Naive thymus-derived CD4-positive, alpha-beta T cell (primary cell): Measurements from ENCODE around the gene LTV1. TPM values are rescaled to one million over a fixed set of nuclear protein-coding genes. Genes with fewer than 3 reads are reported as not detected.
A peak's percentile ranks its signal among the peaks of the same experiment; 100 is the strongest.
"Not testable (repeated sequence)": the region's sequence is repeated elsewhere in the genome, so short reads cannot be mapped to it uniquely, and the experiment has no call there.

Experiments used
- ATAC-seq: fragments of 150-1000 bp; cut with Tn5 transposase; 2 replicates; pipeline ENCODE4 v1.10.0; 2021; ENCODE audit warnings: mild to moderate bottlenecking, moderate library complexity
- CTCF ChIA-PET: fragments of 350-600 bp; sonication (Branson Sonifier 250); formaldehyde crosslinking; loops from one replicate; lab custom pipeline; 2021; ENCODE audit warnings: antibody characterized with exemption; lab: Charles Lee
- POLR2A ChIA-PET: fragments of 350-600 bp; sonication (Branson Sonifier 250); formaldehyde crosslinking; loops from one replicate; lab custom pipeline; 2021; ENCODE audit warnings: antibody characterized with exemption, inconsistent platforms; lab: Charles Lee
- DNase-seq, 9 donors: peaks; one replicate each; pipeline versions ENCODE4 v3.0.0 to v3.0.0-alpha.2; 2020 to 2022; ENCODE audit warnings: mixed read lengths in 1 of 9
- H3K27ac ChIP-seq: one replicate; pipeline ENCODE4 v1.7.0; 2013; ENCODE audit warnings: mild to moderate bottlenecking, low read depth, low read length, moderate library complexity
- H3K27me3 ChIP-seq, 2 donors: one replicate each; pipeline ENCODE4 v1.7.0; 2013; ENCODE audit warnings: low read length in 2 of 2, mild to moderate bottlenecking in 2 of 2, moderate library complexity in 2 of 2; ENCODE audit not compliant: control insufficient read depth in 2 of 2, insufficient read depth in 2 of 2
- H3K36me3 ChIP-seq, 3 experiments: 1 replicate in 2 of 3; 2 replicates in 1 of 3; pipeline ENCODE4 v1.7.0; 2013; ENCODE audit warnings: low read length in 3 of 3, mild to moderate bottlenecking in 3 of 3, moderate library complexity in 1 of 3; ENCODE audit not compliant: insufficient read depth in 3 of 3, control insufficient read depth in 2 of 3
- H3K4me1 ChIP-seq, 2 donors: one replicate each; pipeline ENCODE4 v1.7.0; 2013; ENCODE audit warnings: low read length in 2 of 2, mild to moderate bottlenecking in 2 of 2, moderate library complexity in 1 of 2; ENCODE audit not compliant: control insufficient read depth in 2 of 2, insufficient read depth in 2 of 2
- H3K4me3 ChIP-seq: 2 replicates; pipeline ENCODE4 v1.7.0; 2013; ENCODE audit warnings: mild to moderate bottlenecking, low read length
- H3K9me3 ChIP-seq, 3 experiments: 1 replicate in 2 of 3; 2 replicates in 1 of 3; pipeline ENCODE4 v1.7.0; 2013; ENCODE audit warnings: low read length in 3 of 3; ENCODE audit not compliant: control insufficient read depth in 2 of 3
- H3K27ac Mint-ChIP-seq, 9 donors: one replicate each; pipeline ENCODE4 v1.8.0; 2020 to 2022; ENCODE audit warnings: mixed read lengths in 9 of 9, mild to moderate bottlenecking in 8 of 9, moderate library complexity in 5 of 9, inconsistent platforms in 2 of 9
- H3K27me3 Mint-ChIP-seq, 5 donors: one replicate each; pipeline ENCODE4 v1.8.0; 2021 to 2022; ENCODE audit warnings: mixed read lengths in 5 of 5, mild to moderate bottlenecking in 1 of 5
- H3K36me3 Mint-ChIP-seq, 5 donors: one replicate each; pipeline ENCODE4 v1.8.0; 2020 to 2022; ENCODE audit warnings: mixed read lengths in 5 of 5, mild to moderate bottlenecking in 3 of 5, inconsistent platforms in 1 of 5
- H3K4me1 Mint-ChIP-seq, 7 donors: one replicate each; pipeline ENCODE4 v1.8.0; 2020 to 2022; ENCODE audit warnings: mixed read lengths in 7 of 7, mild to moderate bottlenecking in 3 of 7, inconsistent platforms in 1 of 7
- H3K4me3 Mint-ChIP-seq, 10 donors: one replicate each; pipeline ENCODE4 v1.8.0; 2020 to 2022; ENCODE audit warnings: mild to moderate bottlenecking in 10 of 10, mixed read lengths in 10 of 10, moderate library complexity in 6 of 10, inconsistent platforms in 2 of 10
- H3K9me3 Mint-ChIP-seq, 11 donors: one replicate each; pipeline ENCODE4 v1.8.0; 2020 to 2022; ENCODE audit warnings: mixed read lengths in 11 of 11, mild to moderate bottlenecking in 4 of 11, inconsistent platforms in 1 of 11, moderate library complexity in 1 of 11
- intact Hi-C, 2 donors: fragments of 100-400 bp; cut with micrococcal nuclease; formaldehyde crosslinking; loops; one replicate each; pipeline ENCODE4 v1.15.1; 2023
- polyA plus RNA-seq, 2 donors: library from polyadenylated mRNA; unstranded; fragments of 300-500 nt; fragmentation: Illumina TruSeq; gene quantifications; one replicate each; pipeline ENCODE4 v1.2.3, GENCODE V29; 2021
- total RNA-seq, 6 experiments: library from RNA in 5 of 6; stranded (reverse) in 5 of 6; gene quantifications; 1 replicate in 5 of 6; 2 replicates in 1 of 6; pipeline ENCODE4 v1.2.3 and lab custom pipeline; 2021 to 2026

The LTV1 gene
- total and polyA plus RNA-seq, 7 experiments from 2014 or later = 16.5 to 29.6 (median 22.6) TPM

DNA sequence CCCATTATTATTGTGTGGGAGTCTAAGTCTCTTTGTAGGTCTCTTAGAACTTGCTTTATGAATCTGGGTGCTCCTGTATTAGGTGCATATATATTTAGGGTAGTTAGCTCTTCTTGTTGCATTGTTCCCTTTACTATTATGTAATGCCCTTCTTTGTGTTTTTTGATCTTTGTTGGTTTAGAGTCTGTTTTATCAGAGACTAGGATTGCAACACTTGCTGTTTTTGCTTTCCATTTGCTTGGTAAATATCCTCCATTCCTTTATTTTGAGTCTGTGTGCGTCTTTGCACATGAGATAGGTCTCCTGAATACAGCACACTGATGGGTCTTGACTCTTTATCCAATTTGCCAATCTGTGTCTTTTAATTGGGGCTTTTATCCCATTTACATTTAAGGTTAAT lies 11.9 kb downstream of the LTV1 start:
- Mint-ChIP-seq H3K9me3 (peaks cover 0 to 36% (median 9%) of the 10 kb centered on the region in 11 donors), H3K4me3 (peak overlapping the region in 2 of 10 donors; percentile 6 to 14), H3K4me1 (peaks cover 17 to 47% (median 37%) of the 10 kb centered on the region in 7 donors), H3K36me3 (peaks cover 59 to 96% (median 93%) of the 10 kb centered on the region in 5 donors)
- H3K4me3 ChIP-seq, DNase-seq, H3K27ac ChIP-seq, intact Hi-C loops, H3K27me3 ChIP-seq, H3K27ac Mint-ChIP-seq, CTCF ChIA-PET, H3K4me1 ChIP-seq, H3K9me3 ChIP-seq, H3K27me3 Mint-ChIP-seq, ATAC-seq, POLR2A ChIA-PET: not testable (repeated sequence)
- H3K36me3 ChIP-seq = peaks cover 18 to 66% (median 32%) of the 10 kb centered on the region in 3 experiments

DNA sequence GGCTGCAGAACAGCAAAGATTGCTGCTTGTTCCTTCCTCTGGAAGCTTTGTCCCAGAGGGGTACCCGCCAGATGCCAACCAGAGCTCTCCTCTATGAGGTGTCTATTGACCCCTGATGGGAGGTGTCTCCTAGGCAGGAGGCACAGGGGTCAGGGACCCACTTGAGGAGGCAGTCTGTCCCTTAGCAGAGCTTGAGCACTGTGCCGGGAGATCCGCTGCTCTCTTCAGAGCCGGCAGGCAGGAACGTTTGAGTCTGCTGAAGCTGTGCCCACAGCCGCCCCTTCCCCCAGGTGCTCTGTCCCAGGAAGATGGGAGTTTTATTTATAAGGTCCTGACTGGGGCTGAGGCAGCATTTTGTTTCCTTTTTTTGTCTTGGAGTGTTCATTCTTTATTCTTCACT lies 13.6 kb downstream of the LTV1 start:
- intact Hi-C loops, H3K27ac ChIP-seq, H3K4me3 ChIP-seq, POLR2A ChIA-PET, H3K4me1 ChIP-seq, H3K27me3 Mint-ChIP-seq, H3K27ac Mint-ChIP-seq, ATAC-seq, DNase-seq, H3K27me3 ChIP-seq, H3K9me3 ChIP-seq, CTCF ChIA-PET, H3K4me3 Mint-ChIP-seq: not testable (repeated sequence)
- Mint-ChIP-seq H3K4me1 (peaks cover 12 to 44% (median 27%) of the 10 kb centered on the region in 7 donors), H3K9me3 (peaks cover 0 to 30% (median 7%) of the 10 kb centered on the region in 11 donors), H3K36me3 (peaks cover 53 to 89% (median 87%) of the 10 kb centered on the region in 5 donors)
- H3K36me3 ChIP-seq = peaks cover 18 to 66% (median 31%) of the 10 kb centered on the region in 3 experiments

DNA sequence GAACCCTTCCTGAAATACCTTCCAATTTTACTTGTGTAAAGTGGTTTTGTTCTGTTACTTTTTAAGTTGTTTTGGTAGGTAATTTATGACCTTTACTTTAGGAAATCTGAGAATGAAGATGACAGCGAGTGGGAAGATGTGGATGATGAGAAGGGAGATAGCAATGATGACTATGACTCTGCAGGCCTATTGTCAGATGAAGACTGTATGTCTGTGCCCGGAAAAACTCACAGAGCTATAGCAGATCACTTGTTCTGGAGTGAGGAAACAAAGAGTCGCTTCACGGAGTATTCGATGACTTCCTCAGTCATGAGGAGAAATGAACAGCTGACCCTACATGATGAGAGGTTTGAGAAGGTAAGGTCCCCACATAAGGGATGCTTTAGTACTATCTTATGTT lies 14.5 kb downstream of the LTV1 start:
- Histone ChIP-seq H3K4me1 (no peaks in the 10 kb centered on the region), H3K9me3 (no peaks in the 10 kb centered on the region), H3K4me3 (no peak overlapping the region), H3K27me3 (no peaks in the 10 kb centered on the region), H3K27ac (no peak overlapping the region), H3K36me3 (peaks cover 18 to 73% (median 33%) of the 10 kb centered on the region in 3 experiments)
- ChIA-PET POLR2A (interaction anchor here (1.3 kb wide), 1 partner anchor 14 kb away, joined by 3 read pairs; the partner anchor contains the start of gene LTV1), CTCF (no interaction called here)
- no peak for ATAC-seq
- H3K9me3 Mint-ChIP-seq = peaks cover 0 to 24% (median 2%) of the 10 kb centered on the region in 11 donors
- no peak overlapping the region for H3K4me3 Mint-ChIP-seq
- intact Hi-C loops = no loop called here
- peaks cover 44 to 88% (median 82%) of the 10 kb centered on the region in 5 donors for H3K36me3 Mint-ChIP-seq
- no peak for DNase-seq
- H3K4me1 Mint-ChIP-seq = peaks cover 11 to 36% (median 19%) of the 10 kb centered on the region in 7 donors
- no peaks in the 10 kb centered on the region for H3K27me3 Mint-ChIP-seq
- peak overlapping the region in 1 of 9 donors; percentile 9 for H3K27ac Mint-ChIP-seq

DNA sequence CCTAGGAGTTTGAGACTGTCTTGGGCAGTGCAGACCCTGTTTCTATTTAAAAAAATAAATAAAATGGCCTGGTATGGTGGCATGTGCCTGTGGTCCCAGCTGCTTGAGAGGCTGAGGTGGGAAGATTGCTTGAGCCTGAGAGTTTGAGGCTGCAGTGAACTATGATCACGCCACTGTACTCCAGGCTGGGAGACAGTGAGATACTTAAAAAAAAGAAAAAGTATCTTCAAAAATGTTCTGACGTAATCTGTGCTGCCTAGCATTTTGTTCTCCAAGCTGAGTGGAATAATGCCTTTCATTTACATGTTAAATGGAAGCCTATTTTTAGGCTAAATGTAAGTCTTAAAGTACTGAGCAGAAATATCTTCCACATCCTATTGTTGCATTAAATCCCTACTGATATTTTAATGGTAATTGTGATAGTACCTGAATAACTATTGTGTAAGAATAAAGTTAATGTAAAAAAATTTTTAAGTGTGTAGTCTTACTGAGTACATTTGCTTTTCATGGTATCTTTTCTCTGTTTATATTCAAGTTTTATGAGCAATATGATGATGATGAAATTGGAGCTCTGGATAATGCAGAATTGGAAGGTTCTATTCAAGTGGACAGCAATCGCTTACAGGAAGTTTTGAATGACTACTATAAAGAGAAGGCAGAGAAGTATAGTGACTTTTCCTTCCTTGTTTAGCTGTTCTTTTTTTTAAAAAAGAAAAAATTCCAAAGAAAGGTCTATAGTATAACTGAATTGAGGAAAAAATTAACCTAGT lies 16.9 kb downstream of the LTV1 start:
- no peaks in the 10 kb centered on the region for H3K27me3 Mint-ChIP-seq
- Histone ChIP-seq H3K9me3 (no peaks in the 10 kb centered on the region), H3K36me3 (peaks cover 18 to 89% (median 33%) of the 10 kb centered on the region in 3 experiments), H3K4me1 (no peaks in the 10 kb centered on the region), H3K27me3 (no peaks in the 10 kb centered on the region), H3K27ac (no peak overlapping the region), H3K4me3 (no peak overlapping the region)
- no peak overlapping the region for H3K4me3 Mint-ChIP-seq
- H3K36me3 Mint-ChIP-seq = peaks cover 38 to 83% (median 73%) of the 10 kb centered on the region in 5 donors
- intact Hi-C loops = no loop called here
- ATAC-seq (no peak), DNase-seq (no peak)
- H3K9me3 Mint-ChIP-seq = peaks cover 0 to 12% (median 2%) of the 10 kb centered on the region in 11 donors
- CTCF ChIA-PET = no interaction called here
- POLR2A ChIA-PET = no interaction called here
- peaks cover 0 to 16% (median 3%) of the 10 kb centered on the region in 7 donors for H3K4me1 Mint-ChIP-seq
- H3K27ac Mint-ChIP-seq = no peak overlapping the region

DNA sequence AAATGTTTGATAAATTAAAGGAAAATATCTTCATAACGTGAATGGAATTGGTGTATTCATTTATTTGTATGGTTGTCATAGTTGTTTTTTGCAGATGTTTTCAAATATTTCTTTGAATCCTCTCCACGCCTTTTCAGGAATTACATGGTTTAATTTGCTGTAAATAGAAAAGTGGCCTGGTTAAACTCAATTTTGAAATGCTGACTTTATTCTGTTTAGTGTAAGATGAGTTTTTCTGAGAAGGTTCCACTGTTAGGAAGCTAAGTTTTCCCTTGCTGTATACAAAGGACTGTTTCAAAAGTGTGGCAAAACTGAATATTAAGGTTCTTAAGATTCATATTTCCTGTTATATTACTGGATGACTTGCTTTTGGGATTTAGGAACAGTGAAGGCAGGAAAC lies 20.6 kb downstream of the LTV1 start:
- Mint-ChIP-seq H3K36me3 (peaks cover 23 to 72% (median 58%) of the 10 kb centered on the region in 5 donors), H3K27ac (no peak overlapping the region), H3K9me3 (peaks cover 0 to 10% (median 1%) of the 10 kb centered on the region in 11 donors), H3K4me1 (no peaks in the 10 kb centered on the region), H3K27me3 (no peaks in the 10 kb centered on the region), H3K4me3 (no peak overlapping the region)
- CTCF ChIA-PET = interaction anchor here (0.5 kb wide), 1 partner anchor 45 kb away, joined by 3 read pairs; no protein-coding TSS in a partner anchor
- H3K27me3 ChIP-seq = no peaks in the 10 kb centered on the region
- peaks cover 0 to 56% (median 20%) of the 10 kb centered on the region in 3 experiments for H3K36me3 ChIP-seq
- no peaks in the 10 kb centered on the region for H3K4me1 ChIP-seq
- H3K4me3 ChIP-seq = no peak overlapping the region
- POLR2A ChIA-PET = no interaction called here
- intact Hi-C loops = no loop called here
- no peak for ATAC-seq
- H3K27ac ChIP-seq = no peak overlapping the region
- no peak for DNase-seq
- no peaks in the 10 kb centered on the region for H3K9me3 ChIP-seq

DNA sequence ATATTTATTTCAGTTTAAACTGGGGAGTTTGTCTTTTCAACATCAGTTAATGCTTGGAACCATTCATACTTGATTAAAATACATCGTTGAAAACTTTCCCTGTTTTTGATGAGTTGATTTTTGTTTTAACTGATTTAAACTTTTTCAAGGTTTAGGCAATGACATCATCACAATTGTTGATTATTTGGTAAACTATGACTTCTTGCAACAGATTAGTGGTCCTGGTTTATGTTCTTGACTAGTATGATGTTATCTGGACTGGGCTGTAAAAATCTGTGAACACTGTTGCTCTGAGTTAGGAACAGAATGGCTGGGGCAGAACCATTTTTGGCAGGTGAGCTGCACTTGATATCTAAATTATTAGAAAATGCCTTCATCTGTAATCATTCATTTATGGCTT lies 21.1 kb downstream of the LTV1 start, which contains the start of gene ZC2HC1B:
Gene ZC2HC1B (plus strand): TSS at position 241 of the 400 bp plus-strand sequence. CDS start 66 bp downstream, at position 307.
- H3K27me3 ChIP-seq = no peaks in the 10 kb centered on the region
- ATAC-seq (no peak), DNase-seq (no peak)
- H3K4me1 Mint-ChIP-seq = no peaks in the 10 kb centered on the region
- H3K27me3 Mint-ChIP-seq = no peaks in the 10 kb centered on the region
- intact Hi-C loops = no loop called here
- peaks cover 0 to 51% (median 16%) of the 10 kb centered on the region in 3 experiments for H3K36me3 ChIP-seq
- no peak within 1 kb of the TSS for H3K4me3 Mint-ChIP-seq
- H3K4me3 ChIP-seq = no peak within 1 kb of the TSS
- H3K9me3 ChIP-seq = no peaks in the 10 kb centered on the region
- H3K4me1 ChIP-seq = no peaks in the 10 kb centered on the region
- H3K27ac ChIP-seq = no peak within 1 kb of the TSS
- H3K27ac Mint-ChIP-seq = peak within 1 kb of the TSS in 1 of 9 donors; percentile 8
- H3K36me3 Mint-ChIP-seq = peaks cover 23 to 70% (median 53%) of the 10 kb centered on the region in 5 donors
- ChIA-PET CTCF (no interaction called here), POLR2A (no interaction called here)
- H3K9me3 Mint-ChIP-seq = peaks cover 0 to 15% (median 2%) of the 10 kb centered on the region in 11 donors
